ENCODE measurements around the gene ABCB8. TPM values are rescaled to one million over a fixed set of nuclear protein-coding genes. Genes with fewer than 3 reads are reported as not detected.

ABCB8 gene
- total and polyA plus RNA-seq, 2 of the 4 experiments (the other 2 are of a cell fraction): 16.3 to 26.8 TPM

DNA sequence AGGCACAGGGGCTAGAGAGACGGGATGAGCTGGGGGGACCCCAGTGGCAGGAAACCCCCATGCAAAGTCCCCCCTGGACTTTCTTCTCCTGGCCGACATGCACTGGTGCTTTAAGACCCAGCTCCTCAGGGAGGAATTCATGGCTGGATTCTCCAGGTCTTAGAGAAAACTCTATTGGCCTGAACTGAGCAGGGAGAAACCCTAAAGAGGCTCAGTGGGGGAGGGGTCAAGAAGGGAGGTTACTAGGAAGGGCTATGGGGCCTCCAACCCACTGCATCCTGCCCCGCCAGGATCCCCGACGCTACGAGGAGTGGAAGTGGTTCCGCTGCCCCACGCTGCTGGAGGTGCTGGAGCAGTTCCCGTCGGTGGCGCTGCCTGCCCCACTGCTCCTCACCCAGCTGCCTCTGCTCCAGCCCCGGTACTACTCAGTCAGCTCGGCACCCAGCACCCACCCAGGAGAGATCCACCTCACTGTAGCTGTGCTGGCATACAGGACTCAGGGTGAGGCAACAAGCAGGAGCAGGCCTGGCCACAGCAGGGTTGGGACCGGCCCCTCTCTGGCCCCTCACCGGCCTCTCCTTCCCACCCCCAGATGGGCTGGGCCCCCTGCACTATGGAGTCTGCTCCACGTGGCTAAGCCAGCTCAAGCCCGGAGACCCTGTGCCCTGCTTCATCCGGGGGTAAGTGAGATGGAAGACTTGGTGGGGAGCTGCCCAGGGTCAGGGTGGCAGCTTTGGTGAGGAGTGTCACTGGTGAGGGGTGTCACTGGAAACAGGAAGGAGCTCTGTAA is 17.7 kb upstream of the ABCB8 start:
- 0 out of 2 replicates have a peak overlapping the region, but pooled peaks have one; percentile 12 for H3K9ac ChIP-seq (ENCODE audit: low read depth, low read length)
- H3K27me3 ChIP-seq (ENCODE audit: control insufficient read depth, insufficient read depth, low read length): peaks cover 17% of the 10 kb centered on the region
- dilution Hi-C loops (cut with HindIII; ENCODE audit: low sequenced_read_pairs, unreplicated experiment): no loop called here
- peak; percentile 50 for ATAC-seq (ENCODE audit: low read depth)
- H3K4ac ChIP-seq (ENCODE audit: low read depth, low read length): no peak overlapping the region
- TF ChIP-seq CEBPB (IDR thresholded peaks at IDR 0.05; ENCODE audit: low read depth, low read length) (no peak), BHLHE40 (IDR thresholded peaks at IDR 0.05; ENCODE audit: low read depth, low read length) (no peak), ELK1 (IDR thresholded peaks at IDR 0.05; ENCODE audit: borderline replicate concordance, low read depth, low read length) (no peak), NFE2L2 (IDR thresholded peaks at IDR 0.05; ENCODE audit: low read depth, low read length) (no peak), RAD21 (IDR thresholded peaks at IDR 0.05; ENCODE audit: low read length) (no peak)
- TF ChIP-seq, protein P1, sequence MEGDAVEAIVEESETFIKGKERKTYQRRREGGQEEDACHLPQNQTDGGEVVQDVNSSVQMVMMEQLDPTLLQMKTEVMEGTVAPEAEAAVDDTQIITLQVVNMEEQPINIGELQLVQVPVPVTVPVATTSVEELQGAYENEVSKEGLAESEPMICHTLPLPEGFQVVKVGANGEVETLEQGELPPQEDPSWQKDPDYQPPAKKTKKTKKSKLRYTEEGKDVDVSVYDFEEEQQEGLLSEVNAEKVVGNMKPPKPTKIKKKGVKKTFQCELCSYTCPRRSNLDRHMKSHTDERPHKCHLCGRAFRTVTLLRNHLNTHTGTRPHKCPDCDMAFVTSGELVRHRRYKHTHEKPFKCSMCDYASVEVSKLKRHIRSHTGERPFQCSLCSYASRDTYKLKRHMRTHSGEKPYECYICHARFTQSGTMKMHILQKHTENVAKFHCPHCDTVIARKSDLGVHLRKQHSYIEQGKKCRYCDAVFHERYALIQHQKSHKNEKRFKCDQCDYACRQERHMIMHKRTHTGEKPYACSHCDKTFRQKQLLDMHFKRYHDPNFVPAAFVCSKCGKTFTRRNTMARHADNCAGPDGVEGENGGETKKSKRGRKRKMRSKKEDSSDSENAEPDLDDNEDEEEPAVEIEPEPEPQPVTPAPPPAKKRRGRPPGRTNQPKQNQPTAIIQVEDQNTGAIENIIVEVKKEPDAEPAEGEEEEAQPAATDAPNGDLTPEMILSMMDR (conservative IDR thresholded peaks at IDR 0.05; ENCODE audit: low read depth, low read length): no peak
- H3K14ac ChIP-seq (replicated peaks; ENCODE audit: low read depth, low read length): no peak overlapping the region; the same call in 1 of the 2 replicates
- H3K27ac ChIP-seq (ENCODE audit: insufficient read depth, low read length): no peak overlapping the region
- CTCF ChIA-PET: interaction anchor here (1.1 kb wide), 1 partner anchor 18 kb away, joined by 3 read pairs; the partner anchor contains the start of gene ABCB8
- intact Hi-C loops (cut with micrococcal nuclease): loop anchor here (5.0 kb wide), 1 partner anchor 102 kb away; no protein-coding TSS in a partner anchor
- H3K79me1 ChIP-seq (ENCODE audit: low read depth in 1 of 2, low read length in 2 of 2): no peaks in the 10 kb centered on the region
- peak overlapping the region; percentile 37 for H2AK9ac ChIP-seq (replicated peaks; ENCODE audit: low read depth, low read length, poor library complexity)
- H3K4me2 ChIP-seq (ENCODE audit: low read depth, low read length): no peak overlapping the region
- POLR2A ChIA-PET (ENCODE audit: unreplicated experiment): no interaction called here
- H4K91ac ChIP-seq (ENCODE audit: insufficient read depth, low read depth, low read length): no peak overlapping the region
- H3K23ac ChIP-seq (ENCODE audit: low read depth, low read length): 0 out of 2 replicates have a peak overlapping the region, but pooled peaks have one; percentile 33
- BruUV-seq (replicated peaks): no TSS peak
- peaks cover 9% of the 10 kb centered on the region; the same call in 1 of the 2 replicates for H3K4me1 ChIP-seq (ENCODE audit: control insufficient read depth, insufficient read depth, low read length)
- no peaks in the 10 kb centered on the region for H3K36me3 ChIP-seq (ENCODE audit: control insufficient read depth, insufficient read depth, low read length)
- in situ Hi-C loops (cut with MboI; ENCODE audit: low sequenced_read_pairs): no loop called here
- H3K9me3 ChIP-seq (ENCODE audit: control insufficient read depth, insufficient read depth, low read length): no peaks in the 10 kb centered on the region
- 0 out of 3 replicates have a peak overlapping the region, but pooled peaks have one; percentile 15 for H2BK15ac ChIP-seq (ENCODE audit: low read depth, low read length)
- no peaks in the 10 kb centered on the region for H4K20me1 ChIP-seq (ENCODE audit: insufficient read depth, low read length)
- no peak overlapping the region for H3K18ac ChIP-seq (ENCODE audit: low read depth, low read length)
- peak overlapping the region; percentile 57 for H2AFZ ChIP-seq (replicated peaks; ENCODE audit: low read length, poor library complexity)
- H2BK20ac ChIP-seq (ENCODE audit: low read depth, low read length): no peak overlapping the region
- no peak overlapping the region for H3K4me3 ChIP-seq (ENCODE audit: insufficient read depth, low read depth, low read length)
- no peak overlapping the region for H2AK5ac ChIP-seq (ENCODE audit: low read depth, low read length)
- no peaks in the 10 kb centered on the region for H3K9me1 ChIP-seq (ENCODE audit: insufficient read depth, low read length)
- no peak overlapping the region; the same call in 1 of the 2 replicates for H4K5ac ChIP-seq (ENCODE audit: low read depth, low read length)
- H4K8ac ChIP-seq (ENCODE audit: low read depth in 2 of 2, low read length in 2 of 2): no peak overlapping the region
- peak; percentile 23 for DNase-seq
- H2BK5ac ChIP-seq (ENCODE audit: low read depth, low read length, poor library complexity, severe bottlenecking): no peak overlapping the region
- WGBS, 2 experiments (ENCODE audit: extremely low coverage in 2 of 2, insufficient read length in 1 of 2): 29% methylated on average over 14 of the region's 18 CpGs; no CpG with 5 or more reads in 1 of the 2 experiments
- H2BK120ac ChIP-seq (ENCODE audit: low read depth, low read length): no peak overlapping the region
- H3K56ac ChIP-seq (ENCODE audit: extremely low read depth, insufficient read depth, low read length): no peak overlapping the region
